ENCODE measurements around the gene LONP1. TPM values are rescaled to one million over a fixed set of nuclear protein-coding genes. Genes with fewer than 3 reads are reported as not detected.

The LONP1 gene
- polyA plus RNA-seq, 4 donors, result 41.6 to 69.2 (median 51.5) TPM

DNA sequence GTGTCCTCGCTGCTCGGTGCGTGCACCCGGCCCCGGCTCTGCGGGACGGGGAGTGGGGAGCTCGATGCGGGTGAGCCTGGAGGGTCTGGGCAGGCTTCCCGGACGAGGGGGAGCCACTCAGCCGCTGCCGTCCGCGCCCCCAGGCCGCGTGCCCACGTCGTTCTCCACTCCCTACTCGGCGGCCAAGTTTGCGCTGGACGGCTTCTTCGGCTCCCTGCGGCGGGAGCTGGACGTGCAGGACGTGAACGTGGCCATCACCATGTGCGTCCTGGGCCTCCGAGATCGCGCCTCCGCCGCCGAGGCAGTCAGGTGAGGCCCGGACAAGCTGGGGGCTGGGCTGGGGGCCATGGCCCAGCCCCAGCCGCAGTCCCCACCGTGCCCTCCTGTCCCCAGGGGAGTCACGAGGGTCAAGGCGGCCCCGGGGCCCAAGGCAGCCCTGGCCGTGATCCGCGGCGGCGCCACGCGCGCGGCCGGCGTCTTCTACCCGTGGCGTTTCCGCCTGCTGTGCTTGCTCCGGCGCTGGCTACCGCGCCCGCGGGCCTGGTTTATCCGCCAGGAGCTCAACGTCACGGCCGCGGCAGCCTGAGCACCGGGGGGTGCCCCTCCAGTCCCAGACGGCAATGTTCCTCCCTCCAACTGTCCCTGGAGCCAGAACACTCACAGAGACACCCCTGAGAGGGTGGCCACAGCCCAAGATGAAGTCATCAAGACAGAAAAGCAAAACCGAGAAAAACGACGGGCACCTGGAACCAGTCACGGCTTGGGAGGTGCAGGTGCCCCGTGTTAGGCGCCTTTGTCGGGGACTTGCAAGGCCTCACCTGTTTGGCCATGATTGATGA, 32.4 kb downstream of the LONP1 start:
- peak overlapping the region; percentile 14 to 81 (median 28) for H3K27ac ChIP-seq (ENCODE audit: low read depth in 1 of 3, low read length in 2 of 3)
- H3K36me3 ChIP-seq (ENCODE audit: control insufficient read depth in 3 of 3, insufficient read depth in 2 of 3, low read depth in 1 of 3, low read length in 3 of 3), result peaks cover 0 to 18% (median 0%) of the 10 kb centered on the region in 3 donors
- H3K4me1 ChIP-seq (ENCODE audit: control insufficient read depth in 3 of 3, insufficient read depth in 2 of 3, low read depth in 1 of 3, low read length in 2 of 3), result peaks cover 0 to 16% (median 0%) of the 10 kb centered on the region in 3 donors
- H3K9me3 ChIP-seq (ENCODE audit: control insufficient read depth in 2 of 2, insufficient read depth in 1 of 2, low read depth in 1 of 2, low read length in 1 of 2), result no peaks in the 10 kb centered on the region
- DNase-seq (no peak), FAIRE-seq (no peak)
- WGBS, 3 donors, result 53 to 58% (median 54%) methylated on average over 59 to 76 of the region's 76 CpGs
- H3K4me3 ChIP-seq (ENCODE audit: low read depth in 1 of 3, low read length in 3 of 3), result peak overlapping the region in 2 of 3 donors; percentile 20 to 40
- no peaks in the 10 kb centered on the region for H3K27me3 ChIP-seq (ENCODE audit: control insufficient read depth in 3 of 3, insufficient read depth in 3 of 3, low read length in 3 of 3)

GRCh38 chr19:5686647-5687359, 33.1 kb downstream of the LONP1 start:
- Histone ChIP-seq H3K4me1 (ENCODE audit: control insufficient read depth in 3 of 3, insufficient read depth in 2 of 3, low read depth in 1 of 3, low read length in 2 of 3) (peaks cover 0 to 8% (median 0%) of the 10 kb centered on the region in 3 donors), H3K4me3 (ENCODE audit: low read depth in 1 of 3, low read length in 3 of 3) (peak overlapping the region; percentile 40 to 51 (median 49)), H3K27ac (ENCODE audit: low read depth in 1 of 3, low read length in 2 of 3) (peak overlapping the region; percentile 14 to 81 (median 72)), H3K36me3 (ENCODE audit: control insufficient read depth in 3 of 3, insufficient read depth in 2 of 3, low read depth in 1 of 3, low read length in 3 of 3) (peaks cover 0 to 10% (median 0%) of the 10 kb centered on the region in 3 donors), H3K9me3 (ENCODE audit: control insufficient read depth in 2 of 2, insufficient read depth in 1 of 2, low read depth in 1 of 2, low read length in 1 of 2) (no peaks in the 10 kb centered on the region), H3K27me3 (ENCODE audit: control insufficient read depth in 3 of 3, insufficient read depth in 3 of 3, low read length in 3 of 3) (no peaks in the 10 kb centered on the region)
- FAIRE-seq, result no peak
- peak; percentile 96 to 97 for DNase-seq
- 0 to 1% (median 0%) methylated on average over 36 to 59 of the region's 59 CpGs for WGBS, 3 donors

GRCh38 chr19:5686326-5686646, 33.7 kb downstream of the LONP1 start:
- 25 to 35% (median 35%) methylated on average over 15 to 16 of the region's 16 CpGs for WGBS, 3 donors
- H3K36me3 ChIP-seq (ENCODE audit: control insufficient read depth in 3 of 3, insufficient read depth in 2 of 3, low read depth in 1 of 3, low read length in 3 of 3), result peaks cover 0 to 5% (median 0%) of the 10 kb centered on the region in 3 donors
- H3K4me3 ChIP-seq (ENCODE audit: low read depth in 1 of 3, low read length in 3 of 3), result peak overlapping the region; percentile 10 to 49 (median 40)

DNA sequence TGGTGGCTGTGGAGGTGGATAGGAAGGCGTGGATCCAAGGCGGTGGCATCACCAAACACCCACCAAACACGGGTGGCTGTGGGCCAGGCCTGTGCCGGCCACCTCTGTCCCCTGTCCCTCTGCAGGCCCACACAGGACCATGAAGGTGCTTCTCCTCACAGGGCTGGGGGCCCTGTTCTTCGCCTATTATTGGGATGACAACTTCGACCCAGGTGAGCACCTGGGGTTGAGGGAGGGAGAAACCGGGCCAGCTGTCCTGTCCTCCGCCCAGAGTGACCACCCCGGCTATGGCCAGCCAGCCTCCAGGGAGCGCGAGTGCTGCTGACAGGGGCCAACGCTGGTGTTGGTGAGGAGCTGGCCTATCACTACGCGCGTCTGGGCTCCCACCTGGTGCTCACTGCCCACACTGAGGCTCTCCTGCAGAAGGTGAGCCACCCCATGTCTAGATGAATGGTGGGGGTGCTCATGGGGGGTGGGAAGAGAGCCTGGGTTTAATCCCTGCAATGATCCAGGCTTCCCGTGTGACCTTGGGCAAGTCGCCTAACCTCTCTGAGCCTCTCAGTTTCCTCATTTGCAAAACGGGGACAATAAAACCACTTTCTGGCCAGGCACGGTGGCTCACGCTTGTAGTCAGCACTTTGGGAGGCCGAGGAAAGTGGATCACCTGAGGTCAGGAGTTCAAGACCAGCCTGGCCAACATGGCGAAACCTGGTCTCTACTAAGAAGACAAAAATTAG, 35.1 kb downstream of the LONP1 start:
- Histone ChIP-seq H3K4me1 (ENCODE audit: control insufficient read depth in 3 of 3, insufficient read depth in 2 of 3, low read depth in 1 of 3, low read length in 2 of 3) (peaks cover 0 to 12% (median 1%) of the 10 kb centered on the region in 3 donors), H3K4me3 (ENCODE audit: low read depth in 1 of 3, low read length in 3 of 3) (no peak overlapping the region), H3K9me3 (ENCODE audit: control insufficient read depth in 2 of 2, insufficient read depth in 1 of 2, low read depth in 1 of 2, low read length in 1 of 2) (no peaks in the 10 kb centered on the region), H3K27me3 (ENCODE audit: control insufficient read depth in 3 of 3, insufficient read depth in 3 of 3, low read length in 3 of 3) (peaks cover 0 to 4% (median 0%) of the 10 kb centered on the region in 3 donors), H3K27ac (ENCODE audit: low read depth in 1 of 3, low read length in 2 of 3) (no peak overlapping the region), H3K36me3 (ENCODE audit: control insufficient read depth in 3 of 3, insufficient read depth in 2 of 3, low read depth in 1 of 3, low read length in 3 of 3) (no peaks in the 10 kb centered on the region)
- WGBS, 3 donors, result 87 to 92% (median 89%) methylated on average over 21 to 22 of the region's 22 CpGs
- DNase-seq, result no peak
- FAIRE-seq, result no peak

More at GRCh38 chr19:5686326-5686646, 33.7 kb downstream of the LONP1 start:
- Histone ChIP-seq H3K9me3 (ENCODE audit: control insufficient read depth in 2 of 2, insufficient read depth in 1 of 2, low read depth in 1 of 2, low read length in 1 of 2) (no peaks in the 10 kb centered on the region), H3K27me3 (ENCODE audit: control insufficient read depth in 3 of 3, insufficient read depth in 3 of 3, low read length in 3 of 3) (peaks cover 0 to 1% (median 0%) of the 10 kb centered on the region in 3 donors), H3K27ac (ENCODE audit: low read depth in 1 of 3, low read length in 2 of 3) (peak overlapping the region in 2 of 3 donors; percentile 72 to 81), H3K4me1 (ENCODE audit: control insufficient read depth in 3 of 3, insufficient read depth in 2 of 3, low read depth in 1 of 3, low read length in 2 of 3) (peaks cover 0 to 9% (median 0%) of the 10 kb centered on the region in 3 donors)
- DNase-seq (no peak), FAIRE-seq (no peak)

DNA sequence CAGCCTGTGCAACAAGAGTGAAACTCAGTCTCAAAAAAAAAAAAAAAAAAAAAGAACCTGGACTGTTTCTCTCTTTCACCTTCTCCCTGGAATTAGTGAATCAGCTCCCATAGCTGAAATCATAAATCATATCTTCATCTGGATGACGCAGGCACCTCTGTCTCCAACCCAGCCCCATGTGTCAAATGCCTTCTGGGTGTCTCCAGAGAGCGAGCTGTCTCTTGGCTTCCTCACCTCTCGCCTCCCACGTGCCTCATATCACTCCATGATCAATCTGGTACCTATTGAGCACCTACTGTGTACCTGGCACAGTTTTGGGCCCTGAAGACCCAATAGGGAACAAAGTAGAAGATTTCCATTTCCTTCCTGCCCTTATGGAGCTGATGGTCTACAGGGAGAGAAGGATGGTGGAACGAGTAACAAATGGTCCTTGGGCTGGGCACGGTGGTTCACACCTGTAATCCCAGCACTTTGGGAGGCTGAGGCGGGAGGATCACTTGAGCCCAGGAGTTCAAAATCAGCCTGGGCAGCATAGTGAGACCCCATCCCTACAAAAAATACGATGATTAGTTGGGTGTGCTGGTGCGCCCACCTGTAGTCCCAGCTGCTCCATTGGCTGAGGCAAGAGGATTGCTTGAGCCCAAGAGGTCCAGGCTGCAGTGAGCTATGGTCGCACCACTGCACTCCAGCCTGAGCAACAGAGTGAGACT, 36.6 kb downstream of the LONP1 start:
- Histone ChIP-seq H3K4me3 (ENCODE audit: low read depth in 1 of 3, low read length in 3 of 3) (no peak overlapping the region), H3K27me3 (ENCODE audit: control insufficient read depth in 3 of 3, insufficient read depth in 3 of 3, low read length in 3 of 3) (peaks cover 0 to 4% (median 0%) of the 10 kb centered on the region in 3 donors), H3K27ac (ENCODE audit: low read depth in 1 of 3, low read length in 2 of 3) (no peak overlapping the region), H3K36me3 (ENCODE audit: control insufficient read depth in 3 of 3, insufficient read depth in 2 of 3, low read depth in 1 of 3, low read length in 3 of 3) (peaks cover 0 to 2% (median 0%) of the 10 kb centered on the region in 3 donors), H3K9me3 (ENCODE audit: control insufficient read depth in 2 of 2, insufficient read depth in 1 of 2, low read depth in 1 of 2, low read length in 1 of 2) (no peaks in the 10 kb centered on the region), H3K4me1 (ENCODE audit: control insufficient read depth in 3 of 3, insufficient read depth in 2 of 3, low read depth in 1 of 3, low read length in 2 of 3) (peaks cover 1 to 17% (median 6%) of the 10 kb centered on the region in 3 donors)
- no peak for DNase-seq
- FAIRE-seq, result no peak
- WGBS, 3 donors, result 90 to 93% (median 91%) methylated on average over 10 of the region's 10 CpGs

DNA sequence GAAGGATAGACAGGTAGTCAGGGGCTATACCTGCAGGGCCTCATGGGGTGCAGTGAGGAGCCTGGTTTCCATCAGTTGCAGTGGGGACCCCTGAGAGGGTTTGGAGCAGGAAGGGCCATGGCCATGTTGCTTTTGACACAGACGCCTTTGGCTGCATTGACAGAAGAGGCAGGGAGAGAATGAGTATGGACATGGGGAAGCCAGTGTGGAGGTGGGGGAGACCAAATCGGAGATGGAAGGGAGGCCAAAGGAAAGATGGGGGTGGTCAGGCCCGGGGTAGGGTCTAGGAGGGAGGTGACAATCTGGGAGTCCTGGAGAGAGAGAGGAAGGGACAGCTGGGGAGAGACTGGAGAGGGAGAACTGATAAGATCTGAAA, 37.9 kb downstream of the LONP1 start:
- Histone ChIP-seq H3K4me3 (ENCODE audit: low read depth in 1 of 3, low read length in 3 of 3) (no peak overlapping the region), H3K9me3 (ENCODE audit: control insufficient read depth in 2 of 2, insufficient read depth in 1 of 2, low read depth in 1 of 2, low read length in 1 of 2) (no peaks in the 10 kb centered on the region), H3K27me3 (ENCODE audit: control insufficient read depth in 3 of 3, insufficient read depth in 3 of 3, low read length in 3 of 3) (peaks cover 0 to 4% (median 0%) of the 10 kb centered on the region in 3 donors), H3K27ac (ENCODE audit: low read depth in 1 of 3, low read length in 2 of 3) (no peak overlapping the region), H3K36me3 (ENCODE audit: control insufficient read depth in 3 of 3, insufficient read depth in 2 of 3, low read depth in 1 of 3, low read length in 3 of 3) (peaks cover 0 to 14% (median 0%) of the 10 kb centered on the region in 3 donors), H3K4me1 (ENCODE audit: control insufficient read depth in 3 of 3, insufficient read depth in 2 of 3, low read depth in 1 of 3, low read length in 2 of 3) (peaks cover 1 to 14% (median 6%) of the 10 kb centered on the region in 3 donors)
- FAIRE-seq, result no peak
- 84 to 88% (median 87%) methylated on average over 3 of the region's 3 CpGs for WGBS, 3 donors
- DNase-seq, result no peak

- 63 to 69% (median 65%) methylated on average over 15 to 17 of the region's 17 CpGs for WGBS, 3 donors
- H3K9me3 ChIP-seq (ENCODE audit: control insufficient read depth in 2 of 2, insufficient read depth in 1 of 2, low read depth in 1 of 2, low read length in 1 of 2), result no peaks in the 10 kb centered on the region
- DNase-seq (no peak), FAIRE-seq (no peak)
- peaks cover 0 to 4% (median 0%) of the 10 kb centered on the region in 3 donors for H3K27me3 ChIP-seq (ENCODE audit: control insufficient read depth in 3 of 3, insufficient read depth in 3 of 3, low read length in 3 of 3)
- peaks cover 1 to 14% (median 6%) of the 10 kb centered on the region in 3 donors for H3K4me1 ChIP-seq (ENCODE audit: control insufficient read depth in 3 of 3, insufficient read depth in 2 of 3, low read depth in 1 of 3, low read length in 2 of 3)
- no peak overlapping the region for H3K27ac ChIP-seq (ENCODE audit: low read depth in 1 of 3, low read length in 2 of 3)
- peak overlapping the region in 1 of 3 donors; percentile 98 for H3K4me3 ChIP-seq (ENCODE audit: low read depth in 1 of 3, low read length in 3 of 3)
- H3K36me3 ChIP-seq (ENCODE audit: control insufficient read depth in 3 of 3, insufficient read depth in 2 of 3, low read depth in 1 of 3, low read length in 3 of 3), result peaks cover 0 to 17% (median 0%) of the 10 kb centered on the region in 3 donors
These were observed 38.4 kb downstream of the LONP1 start for GRCh38 chr19:5681391-5682106.
